ENCODE measurements around the gene CLPSL1. TPM values are rescaled to one million over a fixed set of nuclear protein-coding genes. Genes with fewer than 3 reads are reported as not detected.
A peak's percentile ranks its signal among the peaks of the same experiment; 100 is the strongest.

CLPSL1 gene
- total and polyA plus RNA-seq, 2 experiments from 2014 or later: not detected

- no peaks in the 10 kb centered on the region for H3K36me3 ChIP-seq (ENCODE audit: low read depth)
- in situ Hi-C loops (cut with MboI): no loop called here
- no peak overlapping the region for H2AFZ ChIP-seq
- TF ChIP-seq EZH2 (IDR thresholded peaks at IDR 0.05; ENCODE audit: insufficient read depth, poor library complexity, severe bottlenecking) (no peak), EZH2phosphoT487 (IDR thresholded peaks at IDR 0.05; ENCODE audit: insufficient read depth, low read depth) (no peak)
- no peak overlapping the region for H3K27ac ChIP-seq
- 49% methylated on average over 3 of the region's 3 CpGs for WGBS, 2 experiments (ENCODE audit: low coverage in 1 of 2, low lambda C conversion rate in 2 of 2, missing lambda C conversion rate in 2 of 2)
- H3K27me3 ChIP-seq (replicated peaks; ENCODE audit: insufficient read depth): peaks cover 14% of the 10 kb centered on the region
- H3K9me2 ChIP-seq (ENCODE audit: insufficient read depth): no peaks in the 10 kb centered on the region
- no peaks in the 10 kb centered on the region for H3K79me2 ChIP-seq (ENCODE audit: insufficient read depth)
- H3K9ac ChIP-seq: no peak overlapping the region
- no peaks in the 10 kb centered on the region for H4K20me1 ChIP-seq (ENCODE audit: insufficient read depth)
- H3K4me2 ChIP-seq (ENCODE audit: unreplicated experiment): no peak overlapping the region
- no peaks in the 10 kb centered on the region for H3F3A ChIP-seq (ENCODE audit: insufficient read depth)
- no peak overlapping the region for H3K4me3 ChIP-seq
- no peaks in the 10 kb centered on the region for H3K4me1 ChIP-seq (ENCODE audit: insufficient read depth)
- no peaks in the 10 kb centered on the region for H3K9me3 ChIP-seq (ENCODE audit: low read depth)
- no peak for DNase-seq
These were observed 1.6 kb downstream of the CLPSL1 start for GRCh38 chr6:35782424-35782823.

- no peak for TF ChIP-seq EZH2phosphoT487 (IDR thresholded peaks at IDR 0.05; ENCODE audit: insufficient read depth, low read depth)
- TF ChIP-seq EZH2 (IDR thresholded peaks at IDR 0.05; ENCODE audit: insufficient read depth, poor library complexity, severe bottlenecking): no peak
- H2AFZ ChIP-seq: no peak overlapping the region
- no peaks in the 10 kb centered on the region for H3K9me2 ChIP-seq (ENCODE audit: insufficient read depth)
- H3F3A ChIP-seq (ENCODE audit: insufficient read depth): no peaks in the 10 kb centered on the region
- in situ Hi-C loops (cut with MboI): no loop called here
- no peaks in the 10 kb centered on the region for H3K4me1 ChIP-seq (ENCODE audit: insufficient read depth)
- no peak overlapping the region for H3K4me3 ChIP-seq
- H4K20me1 ChIP-seq (ENCODE audit: insufficient read depth): no peaks in the 10 kb centered on the region
- no peak overlapping the region for H3K4me2 ChIP-seq (ENCODE audit: unreplicated experiment)
- H3K9ac ChIP-seq: no peak overlapping the region
- H3K36me3 ChIP-seq (ENCODE audit: low read depth): no peaks in the 10 kb centered on the region
- H3K79me2 ChIP-seq (ENCODE audit: insufficient read depth): no peaks in the 10 kb centered on the region
- H3K27ac ChIP-seq: no peak overlapping the region
- DNase-seq: no peak
- H3K27me3 ChIP-seq (replicated peaks; ENCODE audit: insufficient read depth): peaks cover 30% of the 10 kb centered on the region
- H3K9me3 ChIP-seq (ENCODE audit: low read depth): no peaks in the 10 kb centered on the region
- 43 to 65% methylated on average over 2 of the region's 2 CpGs for WGBS, 2 experiments (ENCODE audit: low coverage in 1 of 2, low lambda C conversion rate in 2 of 2, missing lambda C conversion rate in 2 of 2)
These were observed 3.4 kb downstream of the CLPSL1 start for GRCh38 chr6:35784200-35784599.

GRCh38 chr6:35786272-35786671 lies 5.5 kb downstream of the CLPSL1 start:
- Histone ChIP-seq H2AFZ (no peak overlapping the region), H3K27me3 (replicated peaks; ENCODE audit: insufficient read depth) (peaks cover 46% of the 10 kb centered on the region), H3K4me3 (no peak overlapping the region), H3F3A (ENCODE audit: insufficient read depth) (no peaks in the 10 kb centered on the region), H3K4me1 (ENCODE audit: insufficient read depth) (no peaks in the 10 kb centered on the region), H3K36me3 (ENCODE audit: low read depth) (no peaks in the 10 kb centered on the region), H3K9me3 (ENCODE audit: low read depth) (no peaks in the 10 kb centered on the region), H3K27ac (no peak overlapping the region), H3K9me2 (ENCODE audit: insufficient read depth) (no peaks in the 10 kb centered on the region), H3K4me2 (ENCODE audit: unreplicated experiment) (no peak overlapping the region), H3K9ac (no peak overlapping the region), H3K79me2 (ENCODE audit: insufficient read depth) (no peaks in the 10 kb centered on the region), H4K20me1 (ENCODE audit: insufficient read depth) (no peaks in the 10 kb centered on the region)
- in situ Hi-C loops (cut with MboI): no loop called here
- DNase-seq: no peak
- WGBS, 2 experiments (ENCODE audit: low coverage in 1 of 2, low lambda C conversion rate in 2 of 2, missing lambda C conversion rate in 2 of 2): 45 to 50% methylated on average over 2 of the region's 2 CpGs
- TF ChIP-seq EZH2 (IDR thresholded peaks at IDR 0.05; ENCODE audit: insufficient read depth, poor library complexity, severe bottlenecking) (no peak), EZH2phosphoT487 (IDR thresholded peaks at IDR 0.05; ENCODE audit: insufficient read depth, low read depth) (no peak)

- Histone ChIP-seq H3F3A (ENCODE audit: insufficient read depth) (no peaks in the 10 kb centered on the region), H3K27me3 (replicated peaks; ENCODE audit: insufficient read depth) (peaks cover 46% of the 10 kb centered on the region), H3K4me2 (ENCODE audit: unreplicated experiment) (no peak overlapping the region), H3K79me2 (ENCODE audit: insufficient read depth) (no peaks in the 10 kb centered on the region), H4K20me1 (ENCODE audit: insufficient read depth) (no peaks in the 10 kb centered on the region), H3K9me3 (ENCODE audit: low read depth) (no peaks in the 10 kb centered on the region), H3K27ac (no peak overlapping the region), H3K36me3 (ENCODE audit: low read depth) (no peaks in the 10 kb centered on the region), H3K4me1 (ENCODE audit: insufficient read depth) (no peaks in the 10 kb centered on the region), H3K4me3 (no peak overlapping the region), H3K9ac (no peak overlapping the region), H3K9me2 (ENCODE audit: insufficient read depth) (no peaks in the 10 kb centered on the region), H2AFZ (no peak overlapping the region)
- DNase-seq: peak; percentile 48
- TF ChIP-seq EZH2 (IDR thresholded peaks at IDR 0.05; ENCODE audit: insufficient read depth, poor library complexity, severe bottlenecking): no peak
- no peak for TF ChIP-seq EZH2phosphoT487 (IDR thresholded peaks at IDR 0.05; ENCODE audit: insufficient read depth, low read depth)
- WGBS, 2 experiments (ENCODE audit: low coverage in 1 of 2, low lambda C conversion rate in 2 of 2, missing lambda C conversion rate in 2 of 2): 33 to 50% methylated on average over 25 of the region's 25 CpGs
- in situ Hi-C loops (cut with MboI): no loop called here
These were observed 6.0 kb downstream of the CLPSL1 start for GRCh38 chr6:35786810-35787209.
